PC-9 (cell line): Measurements from ENCODE around the gene PROSER3. TPM values are rescaled to one million over a fixed set of nuclear protein-coding genes. Genes with fewer than 3 reads are reported as not detected.

Source experiments
- BruUV-seq: library from RNA; stranded (reverse); fragments of 400-500 nt; replicated peaks from 2 replicates; lab custom pipeline; 2021; lab: Mats Ljungman, UMichigan
- CTCF ChIA-PET: fragments of 300-600 bp; sonication (Branson Sonifier 250); formaldehyde crosslinking; loops from one replicate; lab custom pipeline; 2022; ENCODE audit warnings: antibody characterized with exemption; lab: Charles Lee
- POLR2A ChIA-PET: fragments of 300-600 bp; sonication (Branson Sonifier 250); formaldehyde crosslinking; loops from one replicate; lab custom pipeline; 2022; ENCODE audit warnings: antibody characterized with exemption; ENCODE audit not compliant: unreplicated experiment; lab: Charles Lee
- DNase-seq, 2 experiments: peaks; one replicate each; pipeline versions ENCODE4 v3.0.0 to v3.0.0-alpha.2; 2015 to 2022; ENCODE audit warnings: mixed read lengths in 1 of 2
- H2AFZ ChIP-seq: fragments of 200-600 bp; sonication (generic); 2 replicates; pipeline ENCODE4 v1.8.1; 2017; ENCODE audit warnings: antibody characterized with exemption
- H3F3A ChIP-seq: fragments of 200-600 bp; sonication (generic); 2 replicates; pipeline ENCODE4 v1.8.1; 2017; ENCODE audit warnings: antibody characterized with exemption, mild to moderate bottlenecking, low read depth; ENCODE audit not compliant: insufficient read depth
- H3K27ac ChIP-seq: fragments of 200-600 bp; sonication (generic); 2 replicates; pipeline ENCODE4 v1.6.1; 2016; ENCODE audit warnings: mixed run types
- H3K27me3 ChIP-seq: fragments of 200-600 bp; sonication (generic); 2 replicates; pipeline ENCODE4 v1.6.1; 2016; ENCODE audit warnings: low read depth, mixed run types; ENCODE audit not compliant: insufficient read depth
- H3K36me3 ChIP-seq: fragments of 200-600 bp; sonication (generic); 2 replicates; pipeline ENCODE4 v1.6.1; 2016; ENCODE audit warnings: low read depth, mixed run types
- H3K4me1 ChIP-seq: fragments of 200-600 bp; sonication (generic); replicated peaks from 2 replicates; pipeline ENCODE4 v1.6.1; 2016; ENCODE audit warnings: mixed run types; ENCODE audit not compliant: insufficient read depth
- H3K4me2 ChIP-seq: fragments of 200-600 bp; sonication (generic); 2 replicates; pipeline ENCODE4 v1.6.1; 2017; ENCODE audit warnings: mixed run types
- H3K4me3 ChIP-seq: fragments of 200-600 bp; sonication (generic); 2 replicates; pipeline ENCODE4 v1.6.1; 2016; ENCODE audit warnings: mixed run types
- H3K79me2 ChIP-seq: fragments of 200-600 bp; sonication (generic); 2 replicates; pipeline ENCODE4 v1.6.1; 2017; ENCODE audit warnings: low read depth, mixed run types
- H3K9me2 ChIP-seq: fragments of 200-600 bp; sonication (generic); 2 replicates; pipeline ENCODE4 v1.8.1; 2017; ENCODE audit warnings: mild to moderate bottlenecking; ENCODE audit not compliant: insufficient read depth
- H3K9me3 ChIP-seq: fragments of 200-600 bp; sonication (generic); 2 replicates; pipeline ENCODE4 v1.8.1; 2016; ENCODE audit warnings: low read depth; ENCODE audit not compliant: insufficient read depth
- H4K20me1 ChIP-seq: fragments of 200-600 bp; sonication (generic); 2 replicates; pipeline ENCODE4 v1.8.1; 2017; ENCODE audit not compliant: insufficient read depth
- EZH2 ChIP-seq: fragments of 200-600 bp; sonication (generic); IDR thresholded peaks from 2 replicates; pipeline ENCODE4 v1.8.0; 2017; ENCODE audit warnings: antibody characterized with exemption, low read depth
- intact Hi-C: fragments of 100-400 bp; cut with micrococcal nuclease; formaldehyde crosslinking; loops from one replicate; pipeline ENCODE4 v1.10.0; 2022; ENCODE audit not compliant: unreplicated experiment
- total RNA-seq: library from RNA; stranded (reverse); gene quantifications from 2 replicates; pipeline ENCODE4 v1.2.3, GENCODE V29; 2021
- TF ChIP-seq, protein P1 (sequence below): fragments of 200-600 bp; sonication (generic); conservative IDR thresholded peaks from 2 replicates; pipeline ENCODE4 v1.6.1; 2017; ENCODE audit warnings: mixed run types, antibody characterized with exemption, mild to moderate bottlenecking, moderate library complexity

The PROSER3 gene
- total RNA-seq, 1 experiment from 2014 or later: 52.2 TPM

DNA sequence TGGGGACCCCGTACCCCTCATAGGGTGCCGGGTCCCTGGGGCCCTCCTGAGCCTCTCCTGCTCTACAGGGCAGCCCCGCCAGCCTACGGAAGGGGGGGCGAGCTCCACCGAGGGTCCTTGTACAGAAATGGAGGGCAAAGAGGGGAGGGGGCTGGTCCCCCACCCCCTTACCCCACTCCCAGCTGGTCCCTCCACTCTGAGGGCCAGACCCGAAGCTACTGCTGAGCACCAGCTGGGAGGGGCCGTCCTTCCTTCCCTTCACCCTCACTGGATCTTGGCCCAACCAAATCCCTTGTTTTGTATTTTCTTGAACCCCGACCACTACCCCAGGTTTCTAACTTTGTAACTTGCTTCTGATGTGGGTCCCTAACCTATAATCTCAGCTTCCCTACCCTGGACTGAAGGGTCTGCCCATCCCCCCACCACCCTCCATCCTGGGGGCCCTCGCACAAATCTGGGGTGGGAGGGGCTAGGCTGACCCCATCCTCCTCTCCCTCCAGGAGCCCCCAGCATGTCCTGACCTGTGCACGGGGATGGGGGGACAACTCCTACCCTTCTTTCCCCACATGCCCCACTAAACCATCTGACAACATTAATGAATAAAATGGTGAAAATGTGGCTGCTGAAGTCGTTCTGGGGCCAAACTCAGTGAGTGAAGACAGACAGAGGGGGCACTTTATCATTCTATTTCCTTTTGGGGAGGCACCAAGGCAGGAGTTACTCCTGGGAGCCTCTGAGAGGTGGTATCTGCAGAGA is 30.4 kb downstream of the PROSER3 start:
- H3K27ac ChIP-seq: no peak overlapping the region
- H3K36me3 ChIP-seq: no peaks in the 10 kb centered on the region
- CTCF ChIA-PET: no interaction called here
- intact Hi-C loops: no loop called here
- H3K4me2 ChIP-seq: no peak overlapping the region
- no peaks in the 10 kb centered on the region for H3K9me2 ChIP-seq
- H3K79me2 ChIP-seq: no peaks in the 10 kb centered on the region
- no peaks in the 10 kb centered on the region for H3K9me3 ChIP-seq
- no peak overlapping the region for H2AFZ ChIP-seq
- no peaks in the 10 kb centered on the region for H3F3A ChIP-seq
- POLR2A ChIA-PET: interaction anchor here (0.6 kb wide), 1 partner anchor 534 kb away, joined by 6 read pairs; no protein-coding TSS in a partner anchor
- H3K4me3 ChIP-seq: no peak overlapping the region
- no peaks in the 10 kb centered on the region for H4K20me1 ChIP-seq
- no TSS peak for BruUV-seq
- no peak for DNase-seq
- no peaks in the 10 kb centered on the region for H3K4me1 ChIP-seq
- TF ChIP-seq, protein P1, sequence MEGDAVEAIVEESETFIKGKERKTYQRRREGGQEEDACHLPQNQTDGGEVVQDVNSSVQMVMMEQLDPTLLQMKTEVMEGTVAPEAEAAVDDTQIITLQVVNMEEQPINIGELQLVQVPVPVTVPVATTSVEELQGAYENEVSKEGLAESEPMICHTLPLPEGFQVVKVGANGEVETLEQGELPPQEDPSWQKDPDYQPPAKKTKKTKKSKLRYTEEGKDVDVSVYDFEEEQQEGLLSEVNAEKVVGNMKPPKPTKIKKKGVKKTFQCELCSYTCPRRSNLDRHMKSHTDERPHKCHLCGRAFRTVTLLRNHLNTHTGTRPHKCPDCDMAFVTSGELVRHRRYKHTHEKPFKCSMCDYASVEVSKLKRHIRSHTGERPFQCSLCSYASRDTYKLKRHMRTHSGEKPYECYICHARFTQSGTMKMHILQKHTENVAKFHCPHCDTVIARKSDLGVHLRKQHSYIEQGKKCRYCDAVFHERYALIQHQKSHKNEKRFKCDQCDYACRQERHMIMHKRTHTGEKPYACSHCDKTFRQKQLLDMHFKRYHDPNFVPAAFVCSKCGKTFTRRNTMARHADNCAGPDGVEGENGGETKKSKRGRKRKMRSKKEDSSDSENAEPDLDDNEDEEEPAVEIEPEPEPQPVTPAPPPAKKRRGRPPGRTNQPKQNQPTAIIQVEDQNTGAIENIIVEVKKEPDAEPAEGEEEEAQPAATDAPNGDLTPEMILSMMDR: no peak
- no peak for TF ChIP-seq EZH2
- H3K27me3 ChIP-seq: peaks cover 15% of the 10 kb centered on the region

DNA sequence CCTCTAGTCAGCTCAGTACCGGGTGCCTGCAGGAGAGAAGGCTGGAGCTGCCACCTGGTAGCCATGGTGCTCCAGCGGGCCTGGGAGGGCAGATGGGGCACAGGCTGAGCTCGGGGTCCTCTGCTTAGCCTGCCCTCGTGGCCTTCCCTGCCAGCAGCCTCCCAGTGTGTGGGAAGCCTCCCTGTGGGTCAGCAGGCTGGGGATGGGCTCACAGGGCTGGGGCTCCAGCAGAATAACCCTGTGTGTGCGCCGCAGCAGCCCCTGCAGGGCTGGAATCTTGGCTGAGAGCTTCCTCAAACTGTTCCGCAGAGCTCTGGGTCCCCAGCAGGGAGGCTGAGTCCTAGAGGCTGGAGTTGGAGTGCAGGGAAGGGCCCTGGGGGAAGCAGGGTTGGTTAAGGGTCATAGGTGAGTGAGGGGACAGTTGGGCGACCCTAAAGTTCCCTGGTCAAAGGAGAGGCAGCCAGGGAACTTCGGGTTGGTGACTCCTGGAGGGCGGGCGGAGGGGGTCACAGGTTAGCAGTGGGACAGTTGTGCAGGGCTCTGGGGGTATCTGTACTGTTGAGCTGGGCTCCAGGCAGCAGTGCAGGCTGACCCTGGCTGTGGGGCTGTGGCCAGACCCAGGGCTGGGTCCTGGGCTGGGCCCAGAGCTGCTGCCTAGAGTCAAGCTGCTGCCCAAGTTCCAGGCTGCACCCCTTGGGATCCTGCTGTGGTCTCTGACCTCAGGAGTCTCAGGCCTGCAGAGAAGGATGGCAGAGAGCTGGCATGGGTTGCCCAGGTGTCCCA is 31.4 kb downstream of the PROSER3 start:
- Histone ChIP-seq H3K4me3 (no peak overlapping the region), H3K79me2 (no peaks in the 10 kb centered on the region), H3K9me2 (no peaks in the 10 kb centered on the region), H3K4me2 (no peak overlapping the region), H3K27ac (no peak overlapping the region), H3K4me1 (no peaks in the 10 kb centered on the region), H3K9me3 (no peaks in the 10 kb centered on the region), H4K20me1 (no peaks in the 10 kb centered on the region), H3K27me3 (peaks cover 15% of the 10 kb centered on the region), H3F3A (no peaks in the 10 kb centered on the region), H3K36me3 (no peaks in the 10 kb centered on the region), H2AFZ (no peak overlapping the region)
- ChIA-PET POLR2A (no interaction called here), CTCF (interaction anchor here (0.6 kb wide), 1 partner anchor 142 kb away, joined by 3 read pairs; no protein-coding TSS in a partner anchor)
- TF ChIP-seq, protein P1: no peak
- TF ChIP-seq EZH2: no peak
- no peak for DNase-seq
- intact Hi-C loops: no loop called here
- no TSS peak for BruUV-seq

DNA sequence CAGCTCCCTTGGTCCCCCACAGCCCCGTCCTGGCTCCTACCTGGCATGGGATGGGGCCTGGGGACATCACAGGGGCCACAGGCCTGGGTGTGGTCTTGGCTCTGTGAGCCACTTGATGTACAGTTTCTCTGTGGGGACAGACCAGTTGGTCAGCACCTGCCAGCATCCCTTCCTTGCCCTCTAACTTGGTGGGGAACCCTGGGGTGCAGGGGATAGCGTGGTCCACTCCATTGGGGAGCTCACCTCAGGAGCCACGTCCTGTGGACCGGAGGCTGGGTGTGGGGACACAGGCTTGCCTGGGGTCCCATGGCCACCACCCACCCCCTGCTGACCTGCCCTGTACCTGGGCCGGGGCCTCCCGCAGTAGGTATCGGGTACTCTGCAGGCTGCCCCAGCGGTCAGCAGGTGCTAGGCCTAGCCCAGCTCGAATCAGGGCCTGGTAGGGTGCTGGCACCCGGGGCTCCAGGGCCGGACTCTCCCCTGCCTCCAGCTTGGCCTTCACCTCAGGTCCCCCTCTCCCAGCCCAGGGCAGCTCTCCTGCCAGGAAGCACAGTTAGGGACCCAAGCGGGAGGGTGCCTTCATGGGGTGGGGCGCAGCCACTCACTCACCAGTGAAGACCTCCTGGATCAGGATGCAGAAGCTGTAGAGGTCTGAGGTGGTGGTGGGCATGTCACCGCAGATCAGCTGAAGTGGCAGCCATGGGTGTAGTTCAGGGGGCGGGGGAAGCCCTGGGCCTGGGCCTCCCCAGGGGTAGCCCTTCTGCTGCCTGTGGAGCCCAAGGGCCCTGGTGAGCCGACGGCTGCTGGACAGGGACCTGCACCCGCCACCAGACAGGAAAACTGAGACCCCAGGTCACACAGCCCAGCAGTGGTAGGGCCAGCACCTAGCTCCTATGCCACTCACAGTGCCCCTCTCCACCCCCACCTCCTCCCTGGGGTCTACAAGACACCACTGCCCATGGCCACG is 32.3 kb downstream of the PROSER3 start:
- Histone ChIP-seq H3K36me3 (no peaks in the 10 kb centered on the region), H3K79me2 (no peaks in the 10 kb centered on the region), H3K9me3 (no peaks in the 10 kb centered on the region), H3F3A (no peaks in the 10 kb centered on the region), H3K4me1 (no peaks in the 10 kb centered on the region), H3K27ac (no peak overlapping the region), H3K4me2 (no peak overlapping the region), H3K27me3 (peaks cover 18% of the 10 kb centered on the region), H4K20me1 (no peaks in the 10 kb centered on the region), H3K9me2 (no peaks in the 10 kb centered on the region), H3K4me3 (no peak overlapping the region), H2AFZ (no peak overlapping the region)
- ChIA-PET POLR2A (interaction anchor here (0.6 kb wide), 1 partner anchor 117 kb away, joined by 3 read pairs; no protein-coding TSS in a partner anchor), CTCF (no interaction called here)
- BruUV-seq: no TSS peak
- no peak for DNase-seq
- intact Hi-C loops: no loop called here
- TF ChIP-seq EZH2: no peak
- TF ChIP-seq, protein P1: no peak
